8988T (cell line): ENCODE data around the gene FOXJ3.

Source experiments
- DNase-seq: peaks from one replicate; pipeline ENCODE4 v3.0.0; 2011

FOXJ3 gene

GRCh38 chr1:42302034-42302433 lies 33.0 kb downstream of the FOXJ3 start:
- no peak for DNase-seq

GRCh38 chr1:42298520-42298919 lies 36.5 kb downstream of the FOXJ3 start:
- no peak for DNase-seq

GRCh38 chr1:42295816-42296215 lies 39.2 kb downstream of the FOXJ3 start:
- no peak for DNase-seq

- DNase-seq = no peak
These were observed 44.9 kb downstream of the FOXJ3 start for GRCh38 chr1:42290130-42290529.

GRCh38 chr1:42288311-42288985 lies 46.6 kb downstream of the FOXJ3 start:
- no peak for DNase-seq

- DNase-seq = no peak
These were observed 52.0 kb downstream of the FOXJ3 start for GRCh38 chr1:42282867-42283583.

- DNase-seq = no peak
These were observed 52.9 kb downstream of the FOXJ3 start for GRCh38 chr1:42282024-42282579.

- no peak for DNase-seq
These were observed 54.2 kb downstream of the FOXJ3 start for GRCh38 chr1:42280821-42281220.

- no peak for DNase-seq
These were observed 56.0 kb downstream of the FOXJ3 start for GRCh38 chr1:42279055-42279454.

GRCh38 chr1:42272920-42273319 lies 62.1 kb downstream of the FOXJ3 start:
- no peak for DNase-seq

GRCh38 chr1:42267904-42268303 lies 67.1 kb downstream of the FOXJ3 start:
- no peak for DNase-seq

- no peak for DNase-seq
These were observed 68.5 kb downstream of the FOXJ3 start for GRCh38 chr1:42266253-42267135.

- no peak for DNase-seq
These were observed 70.4 kb downstream of the FOXJ3 start for GRCh38 chr1:42264511-42265190.

GRCh38 chr1:42263019-42263418 lies 72.0 kb downstream of the FOXJ3 start:
- no peak for DNase-seq

- no peak for DNase-seq
These were observed 74.5 kb downstream of the FOXJ3 start for GRCh38 chr1:42260376-42261070.

GRCh38 chr1:42259739-42260064 lies 75.3 kb downstream of the FOXJ3 start:
- DNase-seq = no peak

GRCh38 chr1:42259059-42259738 lies 75.8 kb downstream of the FOXJ3 start:
- DNase-seq = no peak

- DNase-seq = no peak
These were observed 76.8 kb downstream of the FOXJ3 start for GRCh38 chr1:42258218-42258617.

- no peak for DNase-seq
These were observed 84.0 kb downstream of the FOXJ3 start for GRCh38 chr1:42251042-42251441.

GRCh38 chr1:42250164-42250563 lies 84.9 kb downstream of the FOXJ3 start:
- no peak for DNase-seq

- DNase-seq = no peak
These were observed 93.9 kb downstream of the FOXJ3 start for GRCh38 chr1:42240966-42241755.
